ENCODE results near the gene ADGB.

- TF ChIP-seq POLR2A (IDR thresholded peaks at IDR 0.05) (no peak), CTCF (IDR thresholded peaks at IDR 0.05) (no peak), POLR2AphosphoS5 (IDR thresholded peaks at IDR 0.05) (no peak)
Measured at GRCh38 chr6:146861716-146862115, 262.9 kb downstream of the ADGB start.
